Tibial artery (tissue), 4 donors: ENCODE data around the gene TEX9.
A peak's percentile ranks its signal among the peaks of the same experiment; 100 is the strongest.
"Not testable (repeated sequence)": the region's sequence is repeated elsewhere in the genome, so short reads cannot be mapped to it uniquely, and the experiment has no call there.

Source experiments
- DNase-seq, 2 donors: peaks; one replicate each; pipeline ENCODE4 v3.0.0-alpha.2; 2019
- H3K27ac ChIP-seq, 2 donors: fragments of 200-600 bp; sonication (generic) in 1 of 2; 1 replicate in 1 of 2; 2 replicates in 1 of 2; pipeline ENCODE4 v1.5.1; 2018 to 2019; ENCODE audit warnings: mild to moderate bottlenecking in 1 of 2
- H3K27me3 ChIP-seq, 2 donors: fragments of 200-600 bp; sonication (generic) in 1 of 2; one replicate each; pipeline versions ENCODE4 v1.5.1 to v1.6.0; 2016 to 2019
- H3K36me3 ChIP-seq, 3 donors: fragments of 200-600 bp; sonication (generic) in 2 of 3; one replicate each; pipeline ENCODE4 v1.5.1; 2016 to 2019; ENCODE audit warnings: mild to moderate bottlenecking in 2 of 3
- H3K4me1 ChIP-seq, 4 donors: fragments of 200-600 bp; sonication (generic) in 2 of 4; 1 replicate in 3 of 4; 2 replicates in 1 of 4; pipeline ENCODE4 v1.5.1; 2016 to 2019
- H3K4me3 ChIP-seq, 2 donors: fragments of 200-600 bp; sonication (generic) in 1 of 2; 1 replicate in 1 of 2; 2 replicates in 1 of 2; pipeline ENCODE4 v1.5.1; 2018 to 2019; ENCODE audit warnings: mild to moderate bottlenecking in 2 of 2
- H3K9me3 ChIP-seq, 3 donors: fragments of 200-600 bp; sonication (generic) in 1 of 3; one replicate each; pipeline ENCODE4 v1.5.1; 2016 to 2019
- CTCF ChIP-seq, 2 experiments: fragments of 200-600 bp in 1 of 2; fragments of 450-650 bp in 1 of 2; IDR thresholded peaks; one replicate each; pipeline ENCODE4 v1.5.1; 2017 to 2019; ENCODE audit warnings: antibody characterized with exemption in 2 of 2, mild to moderate bottlenecking in 1 of 2, moderate library complexity in 1 of 2
- intact Hi-C: fragments of 100-400 bp; cut with DNase I; formaldehyde crosslinking; loops from one replicate; pipeline ENCODE4 v1.15.0; 2023; ENCODE audit warnings: low total_unique reads

The TEX9 gene

GRCh38 chr15:56366211-56366610, 985 bp downstream of the TEX9 start:
- no peaks in the 10 kb centered on the region for H3K27me3 ChIP-seq
- H3K27ac ChIP-seq = no peak overlapping the region
- H3K4me1 ChIP-seq = peaks cover 0 to 9% (median 4%) of the 10 kb centered on the region in 4 donors
- H3K36me3 ChIP-seq = no peaks in the 10 kb centered on the region
- TF ChIP-seq CTCF (IDR thresholded peaks at IDR 0.05) = no peak
- DNase-seq = no peak
- intact Hi-C loops = no loop called here
- peak overlapping the region; percentile 63 to 67 for H3K4me3 ChIP-seq
- H3K9me3 ChIP-seq = no peaks in the 10 kb centered on the region

GRCh38 chr15:56367156-56367555, 1.9 kb downstream of the TEX9 start:
- intact Hi-C loops = no loop called here
- H3K27ac ChIP-seq = no peak overlapping the region
- no peaks in the 10 kb centered on the region for H3K27me3 ChIP-seq
- no peak overlapping the region for H3K4me3 ChIP-seq
- no peak for DNase-seq
- H3K9me3 ChIP-seq = no peaks in the 10 kb centered on the region
- H3K4me1 ChIP-seq = peaks cover 0 to 9% (median 4%) of the 10 kb centered on the region in 4 donors
- H3K36me3 ChIP-seq = no peaks in the 10 kb centered on the region
- no peak for TF ChIP-seq CTCF (IDR thresholded peaks at IDR 0.05)

- Histone ChIP-seq H3K27ac (no peak overlapping the region), H3K9me3 (no peaks in the 10 kb centered on the region), H3K36me3 (no peaks in the 10 kb centered on the region), H3K4me3 (no peak overlapping the region), H3K4me1 (peaks cover 0 to 9% (median 4%) of the 10 kb centered on the region in 4 donors), H3K27me3 (no peaks in the 10 kb centered on the region)
- intact Hi-C loops = no loop called here
- no peak for DNase-seq
- TF ChIP-seq CTCF (IDR thresholded peaks at IDR 0.05) = no peak
These were observed 4.0 kb downstream of the TEX9 start for GRCh38 chr15:56369234-56369633.

- Histone ChIP-seq H3K27me3 (no peaks in the 10 kb centered on the region), H3K4me3 (no peak overlapping the region), H3K9me3 (no peaks in the 10 kb centered on the region), H3K4me1 (no peaks in the 10 kb centered on the region), H3K27ac (no peak overlapping the region), H3K36me3 (no peaks in the 10 kb centered on the region)
- no peak for TF ChIP-seq CTCF (IDR thresholded peaks at IDR 0.05)
- no peak for DNase-seq
- intact Hi-C loops = no loop called here
These were observed 6.4 kb downstream of the TEX9 start for GRCh38 chr15:56371495-56372147.

GRCh38 chr15:56374693-56375092, 9.5 kb downstream of the TEX9 start:
- DNase-seq, H3K9me3 ChIP-seq, H3K36me3 ChIP-seq, H3K27ac ChIP-seq, H3K4me3 ChIP-seq, H3K4me1 ChIP-seq, H3K27me3 ChIP-seq, intact Hi-C loops: not testable (repeated sequence)

GRCh38 chr15:56377822-56378221, 12.6 kb downstream of the TEX9 start:
- H3K36me3 ChIP-seq, intact Hi-C loops, H3K27ac ChIP-seq, DNase-seq, H3K4me1 ChIP-seq, H3K27me3 ChIP-seq, H3K9me3 ChIP-seq, H3K4me3 ChIP-seq: not testable (repeated sequence)

GRCh38 chr15:56383010-56383409, 17.8 kb downstream of the TEX9 start:
- no peaks in the 10 kb centered on the region for H3K36me3 ChIP-seq
- DNase-seq = no peak
- intact Hi-C loops = no loop called here
- peaks cover 0 to 10% (median 0%) of the 10 kb centered on the region in 3 donors for H3K9me3 ChIP-seq
- no peak overlapping the region for H3K27ac ChIP-seq
- no peaks in the 10 kb centered on the region for H3K4me1 ChIP-seq
- no peak for TF ChIP-seq CTCF (IDR thresholded peaks at IDR 0.05)
- no peaks in the 10 kb centered on the region for H3K27me3 ChIP-seq
- no peak overlapping the region for H3K4me3 ChIP-seq
